NCI-H2196 treated with DMSO at 0.1 percent for 48 hours (cell line): Measurements from ENCODE around the gene SAC3D1.
"Not testable (repeated sequence)": the region's sequence is repeated elsewhere in the genome, so short reads cannot be mapped to it uniquely, and the experiment has no call there.

Experiments used
- DNase-seq: peaks from one replicate; lab custom pipeline; 2025; ENCODE audit not compliant: unreplicated experiment; lab: John Stamatoyannopoulos, UW

Gene SAC3D1

DNA sequence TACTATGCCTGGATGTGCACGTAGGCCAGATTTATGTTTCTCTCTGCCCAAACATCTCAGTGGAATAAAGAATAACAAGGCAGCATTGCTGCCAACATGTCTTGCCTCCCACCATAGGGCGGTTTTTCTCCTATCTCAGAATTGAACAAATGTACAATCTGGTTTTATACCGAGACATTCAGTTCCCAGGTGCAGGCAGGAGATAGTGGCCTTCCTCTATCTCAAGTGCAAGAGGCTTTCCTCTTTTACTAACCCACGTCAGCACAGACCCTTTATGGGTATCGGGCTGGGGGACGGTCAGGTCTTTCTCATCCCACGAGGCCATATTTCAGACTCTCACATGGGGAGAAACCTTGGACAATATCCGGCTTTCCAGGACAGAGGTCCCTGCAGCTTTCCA, 17.5 kb upstream of the SAC3D1 start:
- DNase-seq, result not testable (repeated sequence)

DNA sequence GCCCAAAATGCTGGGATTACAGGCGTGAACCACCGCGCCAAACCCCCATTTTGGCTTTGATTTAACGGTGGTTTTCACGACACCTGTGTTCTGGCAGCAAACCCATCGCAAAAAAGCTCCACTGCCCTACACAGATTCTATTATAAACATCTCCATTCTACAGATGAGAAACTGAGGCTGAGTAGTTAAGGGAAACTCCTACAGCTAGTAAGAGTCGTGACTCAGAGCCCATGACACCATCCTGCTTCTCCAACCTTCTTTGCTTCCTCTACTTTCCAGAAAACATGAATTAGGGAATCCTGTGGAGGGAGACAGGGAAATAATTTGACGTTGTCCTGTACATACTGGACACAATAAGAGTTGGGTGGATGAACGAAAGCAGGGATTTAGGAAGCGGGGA, 14.2 kb upstream of the SAC3D1 start:
- DNase-seq, result no peak

DNA sequence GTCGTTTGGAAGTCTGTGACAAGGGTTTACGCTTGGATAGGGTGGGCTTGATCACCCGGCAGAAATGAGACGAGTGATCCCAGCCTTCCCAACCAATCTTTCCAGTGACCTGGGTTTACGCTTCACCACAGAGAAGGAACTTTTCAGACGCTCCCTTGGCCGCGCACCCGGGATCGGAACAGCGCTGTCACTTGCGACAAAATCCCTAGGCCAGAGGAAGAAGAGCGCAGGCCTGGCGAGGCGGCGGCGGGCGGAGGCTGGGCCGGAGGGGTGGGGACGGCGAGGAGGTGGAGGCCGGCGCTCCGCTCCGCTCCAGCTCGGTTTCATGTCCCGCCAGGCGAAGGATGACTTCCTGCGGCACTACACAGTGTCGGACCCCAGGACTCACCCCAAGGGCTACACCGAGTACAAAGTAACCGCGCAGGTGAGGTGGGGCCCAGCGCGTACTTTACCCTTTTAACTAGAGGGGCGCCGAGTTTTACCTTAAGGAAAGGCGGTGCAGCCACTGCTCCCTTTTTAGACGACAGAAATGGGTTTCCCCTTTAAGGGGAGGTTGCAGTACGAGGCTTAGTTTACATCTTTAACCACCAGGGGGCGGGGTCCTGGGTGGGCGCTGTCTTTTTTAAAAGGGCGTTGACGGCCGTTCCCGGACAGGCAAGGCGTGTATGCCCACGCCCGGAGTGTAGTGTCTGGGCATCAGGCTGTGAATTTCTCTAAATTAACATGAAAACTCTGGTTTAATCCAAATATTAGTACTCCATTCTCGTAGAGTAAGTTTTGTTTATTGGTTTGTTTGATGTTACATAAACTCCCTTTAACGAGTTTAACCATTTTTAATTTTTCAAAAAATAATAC, 13.6 kb upstream of the SAC3D1 start, which contains the start of gene SNX15:
Gene SNX15 (plus strand): TSS at position 227 of the 855 bp plus-strand sequence. CDS start 99 bp downstream, at position 326.
- peak; percentile 97 for DNase-seq

DNA sequence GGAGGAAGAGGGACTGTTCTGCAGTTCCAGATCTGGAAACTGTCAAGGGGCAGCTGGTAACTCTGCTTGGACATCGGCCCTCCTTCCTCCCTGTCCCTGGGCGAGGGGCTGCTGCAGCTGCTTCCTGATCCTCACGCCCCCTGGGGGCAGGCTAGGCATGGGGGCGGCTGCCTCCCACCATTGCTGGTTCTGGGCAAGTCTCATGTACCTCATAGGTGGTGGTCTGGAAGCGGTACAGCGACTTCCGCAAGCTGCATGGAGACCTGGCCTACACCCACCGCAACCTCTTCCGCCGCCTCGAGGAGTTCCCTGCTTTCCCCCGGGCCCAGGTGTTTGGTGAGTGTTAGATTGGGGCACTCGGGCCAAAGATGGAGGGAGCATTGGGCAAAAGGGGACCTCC, 8.8 kb upstream of the SAC3D1 start:
- DNase-seq, result no peak

DNA sequence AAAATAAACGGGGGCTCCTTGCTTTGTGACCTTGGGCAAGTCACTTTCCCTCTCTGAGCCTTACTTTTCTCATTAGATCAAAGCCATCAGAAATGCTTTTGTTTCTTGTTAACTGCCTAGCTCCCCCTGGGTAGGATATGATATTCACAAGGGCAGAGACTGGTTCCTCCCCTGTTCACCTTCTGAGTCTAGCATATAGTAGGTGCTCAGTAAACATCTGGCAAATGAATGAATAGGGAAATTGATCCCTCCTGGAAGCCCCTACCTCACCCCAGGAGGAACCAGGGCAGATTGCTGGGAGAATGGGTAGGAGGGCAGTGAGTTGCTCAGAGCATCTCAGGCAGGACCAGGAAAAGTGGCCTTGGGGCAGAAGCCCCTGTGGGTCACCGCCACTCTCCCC, 6.6 kb upstream of the SAC3D1 start:
- no peak for DNase-seq

DNA sequence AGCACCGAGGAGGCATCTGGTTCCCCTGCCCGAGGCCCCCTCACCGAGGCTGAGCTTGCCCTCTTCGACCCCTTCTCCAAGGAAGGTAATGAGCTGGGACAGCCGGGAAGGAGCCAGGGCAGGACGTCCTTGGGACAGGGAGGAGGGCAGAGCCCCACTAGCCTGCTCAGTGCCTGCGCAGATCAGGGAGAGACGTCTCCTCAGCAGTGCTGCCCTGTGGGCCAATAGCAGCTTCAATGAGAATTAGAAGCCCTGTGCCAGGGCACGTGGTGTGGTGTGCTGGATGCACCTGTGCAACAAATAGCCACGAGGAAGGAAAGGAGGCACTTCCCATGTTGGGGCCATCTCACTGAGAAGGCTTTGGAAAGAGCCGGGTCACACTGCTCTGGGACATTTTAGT, 5.4 kb upstream of the SAC3D1 start:
- no peak for DNase-seq

DNA sequence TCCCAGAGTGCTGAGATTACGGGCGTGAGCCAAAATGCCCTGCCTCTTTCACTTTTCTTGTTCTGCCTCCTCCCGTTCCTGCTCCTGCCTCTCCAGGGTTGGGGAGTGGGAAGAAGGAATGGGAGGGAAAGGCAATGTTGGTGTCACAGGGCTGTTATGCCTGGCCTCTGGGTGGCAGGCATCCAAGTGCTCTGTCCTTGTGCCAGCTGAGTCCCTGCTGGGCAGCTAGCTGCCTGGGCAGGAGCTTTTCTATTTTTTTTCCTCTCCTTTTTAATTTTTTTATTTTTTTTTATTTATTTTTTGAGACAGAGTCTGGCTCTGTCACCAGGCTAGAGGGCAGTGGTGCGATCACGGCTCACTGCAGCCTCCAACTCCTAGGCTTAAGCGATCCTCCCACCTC, 4.1 kb upstream of the SAC3D1 start:
- peak; percentile 29 for DNase-seq

DNA sequence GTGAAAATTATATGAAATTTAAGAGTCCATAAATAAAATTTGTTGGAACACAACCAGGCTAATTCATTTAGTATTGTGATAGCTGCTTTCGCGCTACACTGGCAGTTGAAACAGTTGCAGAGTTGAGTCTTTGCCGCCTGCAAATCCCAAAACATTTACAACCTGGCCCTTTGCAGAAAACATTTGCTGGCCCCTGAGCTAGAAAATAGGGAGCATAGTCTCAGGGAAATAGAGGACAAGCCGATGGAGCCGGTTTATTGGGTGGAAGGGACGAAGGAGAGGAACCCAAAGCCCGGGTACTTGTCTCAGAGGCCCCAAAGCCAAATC, 527 bp upstream of the SAC3D1 start:
- DNase-seq, result no peak

DNA sequence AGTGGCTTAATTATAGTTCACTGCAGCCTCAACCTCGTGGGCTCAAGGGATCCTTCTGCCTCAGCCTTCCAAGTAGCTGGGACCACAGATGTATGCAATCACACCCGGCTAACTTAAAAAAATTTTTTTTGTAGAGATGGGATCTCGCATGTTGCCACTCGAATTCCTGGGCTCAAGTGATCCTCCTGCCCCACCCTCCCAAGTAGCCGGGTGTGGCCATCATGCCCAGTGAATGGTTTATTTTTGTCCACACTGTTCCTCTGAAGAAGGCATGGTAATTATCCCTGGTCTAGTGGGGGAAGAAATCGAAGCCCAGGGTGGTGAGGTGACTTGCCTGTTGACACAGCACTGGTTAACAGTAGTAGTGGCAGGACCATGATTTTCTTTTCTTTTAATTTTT, 1.9 kb downstream of the SAC3D1 start:
- DNase-seq, result no peak

DNA sequence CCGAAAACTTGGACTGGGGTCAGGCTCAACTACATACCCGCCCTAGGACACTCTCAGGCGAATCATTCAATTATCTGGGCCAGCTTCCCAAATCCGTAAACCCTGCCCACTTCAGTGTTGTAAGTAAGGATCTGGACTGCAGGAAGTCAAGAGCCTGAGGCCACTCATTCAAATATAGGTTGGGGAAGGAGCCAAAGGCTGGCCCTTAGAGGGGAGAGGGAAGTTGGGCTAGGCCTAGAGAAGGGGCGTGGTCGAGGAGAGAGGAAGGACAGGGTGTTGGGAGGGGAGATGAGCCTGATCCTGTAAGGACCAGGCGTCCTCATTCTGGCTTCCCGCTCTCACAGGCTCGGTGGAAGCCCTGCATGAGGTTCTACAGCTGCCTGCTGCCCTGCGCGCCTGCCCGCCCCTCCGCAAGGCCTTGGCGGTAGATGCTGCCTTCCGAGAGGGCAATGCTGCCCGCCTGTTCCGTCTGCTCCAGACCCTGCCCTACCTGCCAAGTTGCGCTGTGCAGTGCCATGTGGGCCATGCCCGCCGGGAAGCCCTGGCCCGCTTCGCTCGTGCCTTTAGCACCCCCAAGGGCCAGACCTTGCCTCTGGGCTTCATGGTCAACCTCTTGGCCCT, 3.0 kb downstream of the SAC3D1 start:
- no peak for DNase-seq

DNA sequence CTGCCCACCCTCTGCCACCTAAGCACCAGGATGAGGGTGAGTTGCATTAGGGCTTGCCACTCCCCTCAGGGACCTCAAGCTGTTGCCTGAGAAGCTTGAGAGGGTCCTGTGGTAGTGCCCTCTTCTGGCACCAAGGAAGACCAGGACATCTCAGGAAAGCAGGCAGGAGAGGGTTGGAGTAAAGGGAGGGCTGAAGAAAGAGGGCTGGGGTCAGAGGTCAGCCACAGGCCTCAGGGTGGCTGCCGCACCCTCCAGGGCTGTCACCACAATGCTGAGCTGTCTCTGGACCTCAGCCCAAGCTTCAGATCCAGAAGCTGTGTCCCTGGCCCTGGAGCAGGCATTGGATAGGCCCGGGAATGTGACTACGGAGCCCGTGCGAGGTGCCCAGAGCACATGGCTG, 4.1 kb downstream of the SAC3D1 start:
- no peak for DNase-seq

DNA sequence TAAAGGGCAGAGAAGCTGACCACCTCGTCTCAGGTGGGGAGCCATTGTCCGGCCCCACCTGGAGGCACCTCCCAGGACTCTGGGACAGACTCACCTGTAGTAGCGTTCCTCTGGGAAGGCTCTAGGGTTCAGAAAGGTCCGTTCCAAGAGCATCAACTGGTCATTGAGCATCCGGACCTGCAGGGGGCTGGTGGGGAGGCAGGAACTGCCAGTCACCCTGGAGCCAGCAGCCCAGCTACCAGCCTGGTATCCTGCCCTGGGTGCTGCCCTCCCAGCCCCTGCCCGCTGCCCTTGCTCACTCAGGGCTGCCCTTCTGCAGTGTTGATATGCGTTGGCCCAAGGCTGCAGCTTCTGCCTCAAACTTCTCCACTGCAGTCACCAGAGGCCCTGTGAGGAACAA, 4.7 kb downstream of the SAC3D1 start:
- DNase-seq, result no peak

DNA sequence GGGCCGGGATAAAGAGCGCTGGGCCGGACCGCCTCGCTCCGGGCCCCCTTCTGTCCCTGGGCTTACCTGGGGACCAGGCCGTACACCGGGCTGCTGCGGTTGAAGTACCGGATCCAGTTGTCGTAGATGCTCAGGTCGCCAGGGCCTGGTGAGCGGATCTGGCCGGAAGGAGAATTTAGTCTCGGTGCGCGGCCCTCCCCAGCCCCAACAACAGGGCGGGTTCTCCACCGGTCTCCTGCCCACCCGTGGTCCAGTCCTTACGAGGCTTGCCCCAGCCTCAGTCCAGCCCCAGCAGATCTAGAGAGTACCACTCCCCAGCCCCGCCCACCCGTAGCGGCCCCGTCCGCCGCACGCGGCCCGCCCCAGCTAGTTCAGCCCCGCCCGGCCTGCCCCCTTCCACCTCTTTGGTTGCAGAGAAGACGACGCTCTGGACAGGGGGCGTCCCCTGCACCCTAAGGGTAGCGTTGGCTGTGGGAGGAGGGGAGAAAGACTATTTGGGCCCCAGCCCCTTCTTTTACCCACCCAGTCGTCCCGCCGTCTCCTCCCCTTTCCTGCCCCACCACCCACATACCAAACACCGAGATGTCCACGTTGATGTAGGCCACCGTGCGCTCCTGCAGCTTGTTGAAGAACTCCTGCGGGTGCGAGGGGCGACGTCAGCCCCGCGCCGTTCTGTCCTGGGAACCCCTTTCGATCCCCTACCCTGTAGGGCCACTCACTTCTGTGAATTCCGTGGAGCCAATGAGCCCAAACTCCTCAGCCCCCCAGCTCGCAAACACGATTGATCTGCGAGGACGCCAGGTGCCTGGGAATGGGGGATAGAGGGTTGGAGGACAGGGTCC, 6.8 kb downstream of the SAC3D1 start:
- DNase-seq, result no peak

DNA sequence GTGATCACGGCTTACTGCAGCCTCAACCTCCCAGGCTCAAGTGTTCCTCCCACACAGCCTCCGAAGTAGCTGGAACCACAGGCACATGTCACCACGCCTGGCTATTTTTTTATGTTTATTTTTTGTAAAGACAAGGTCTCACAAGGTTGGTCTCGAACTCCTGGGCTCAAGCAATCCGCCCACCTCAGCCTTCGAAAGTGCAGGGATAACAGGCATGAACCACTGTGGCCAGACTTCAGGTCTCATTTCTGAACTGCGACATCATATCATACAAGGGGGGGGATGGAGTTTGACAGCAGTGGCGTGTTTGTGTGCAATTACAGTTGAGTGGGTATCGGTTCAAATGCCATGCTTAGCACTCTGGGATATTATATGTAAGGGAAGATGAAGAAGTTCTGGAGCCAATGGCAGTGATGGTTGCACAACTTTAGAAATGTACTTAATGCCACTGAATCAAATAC, 10.4 kb downstream of the SAC3D1 start:
- no peak for DNase-seq

DNA sequence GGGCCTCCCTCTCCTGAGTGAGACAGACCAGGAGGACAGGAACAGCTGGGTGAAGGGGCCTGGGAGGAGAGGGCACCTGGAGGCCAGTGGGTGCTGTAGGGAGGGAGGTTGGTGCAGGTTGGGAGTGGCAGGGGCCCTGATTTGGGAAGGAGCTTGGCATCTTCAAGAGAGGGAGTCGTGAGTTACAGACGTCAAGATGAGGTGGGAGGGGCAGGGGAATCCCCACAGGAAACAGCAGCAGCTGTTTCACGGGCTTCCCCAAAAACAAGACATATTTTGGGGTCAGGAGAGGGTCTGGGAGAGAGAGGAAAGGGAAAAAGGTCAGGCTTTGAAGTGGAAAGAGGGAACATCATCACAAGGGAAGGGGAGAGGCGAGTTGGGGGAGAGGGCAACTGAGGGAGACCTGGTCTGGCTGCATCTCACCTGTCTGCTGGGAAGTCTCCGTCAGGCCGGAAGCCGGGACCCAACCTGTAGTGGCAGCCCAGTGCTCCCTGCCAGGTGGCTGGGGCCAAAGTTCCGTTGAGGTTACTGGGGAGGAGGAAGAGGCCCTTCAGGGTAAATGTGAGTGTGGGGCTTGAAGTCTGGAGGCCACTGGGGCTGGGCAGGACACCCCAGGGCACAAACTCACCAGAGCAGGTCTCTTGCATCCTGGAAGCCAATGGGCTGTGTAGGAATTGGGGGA, 13.0 kb downstream of the SAC3D1 start:
- DNase-seq, result no peak

DNA sequence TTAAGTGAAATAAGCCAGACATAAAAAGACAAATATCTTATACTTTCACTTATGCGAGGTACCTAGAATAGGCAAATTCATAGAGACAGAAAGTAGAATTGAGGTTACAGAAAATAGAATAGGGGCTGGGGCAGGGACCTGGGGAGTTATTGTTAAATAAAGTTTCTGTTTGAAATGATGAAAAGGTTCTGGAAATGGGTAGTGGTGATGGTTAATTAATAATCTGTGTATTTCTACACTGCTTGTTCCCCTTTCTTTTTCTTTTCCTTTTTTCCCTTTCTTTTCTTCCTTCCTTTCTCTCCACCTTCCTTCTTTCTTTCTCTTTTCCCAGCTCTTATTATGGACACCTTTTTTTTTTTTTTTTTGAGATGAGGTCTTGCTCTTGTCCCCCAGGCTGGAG, 14.5 kb downstream of the SAC3D1 start:
- no peak for DNase-seq

DNA sequence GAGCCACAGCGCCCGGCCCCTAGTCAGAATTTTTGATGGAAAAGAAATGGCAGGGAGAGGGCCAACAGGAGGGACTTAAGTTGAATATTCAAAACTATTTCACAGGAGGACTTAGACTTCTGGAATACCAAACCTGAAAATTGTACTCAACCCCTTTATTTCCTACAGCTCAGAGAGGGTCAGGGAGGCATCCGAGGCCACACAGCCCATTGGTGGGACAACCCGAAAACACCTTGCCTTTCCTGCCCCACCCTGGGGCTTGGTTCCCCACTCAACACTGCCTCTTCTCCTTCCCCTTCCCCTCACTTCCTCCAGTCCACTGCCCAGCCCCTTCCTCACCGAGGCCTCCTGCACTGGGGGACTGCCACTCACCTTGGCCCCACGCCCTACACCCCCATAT, 16.0 kb downstream of the SAC3D1 start:
- no peak for DNase-seq

DNA sequence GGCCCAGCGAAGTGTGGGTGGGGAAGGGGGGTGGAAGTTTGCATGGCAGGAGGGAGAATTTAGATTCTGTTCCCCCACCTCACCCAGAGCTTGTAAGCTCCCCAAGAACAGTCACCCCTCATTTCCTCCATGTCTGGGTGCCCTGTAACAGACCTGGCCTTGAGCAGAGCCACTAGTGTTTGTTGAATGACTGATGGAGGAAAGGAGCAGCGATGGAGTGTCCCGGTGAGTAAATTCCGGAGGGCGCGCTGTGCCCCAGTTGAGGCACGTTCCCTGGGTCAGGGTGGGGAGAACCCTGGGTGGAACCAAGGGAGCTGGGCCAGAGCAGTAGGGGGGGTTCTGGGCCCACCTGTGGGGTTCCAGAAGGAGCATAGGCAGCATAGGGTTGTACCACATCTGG, 16.5 kb downstream of the SAC3D1 start:
- no peak for DNase-seq

DNA sequence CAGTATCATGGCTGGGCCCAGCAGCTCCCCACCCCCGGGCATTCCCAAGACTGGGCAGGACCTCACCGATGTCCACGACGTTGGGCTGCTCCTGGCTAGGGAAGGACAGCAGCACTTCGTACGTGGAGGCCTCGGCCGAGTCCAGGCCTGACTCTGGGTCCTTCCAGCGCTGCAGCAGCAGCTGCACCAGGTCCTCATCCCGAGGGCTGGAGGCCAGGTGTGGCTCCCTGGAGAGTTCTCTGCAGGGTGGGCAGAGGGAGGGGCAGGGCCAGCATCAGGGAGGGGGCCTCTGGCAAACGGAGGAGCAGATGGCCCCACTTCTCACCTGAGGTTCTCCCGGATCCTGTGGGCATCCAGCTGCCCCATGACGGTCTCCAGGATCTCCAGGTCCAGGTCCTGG, 17.0 kb downstream of the SAC3D1 start:
- DNase-seq, result no peak

DNA sequence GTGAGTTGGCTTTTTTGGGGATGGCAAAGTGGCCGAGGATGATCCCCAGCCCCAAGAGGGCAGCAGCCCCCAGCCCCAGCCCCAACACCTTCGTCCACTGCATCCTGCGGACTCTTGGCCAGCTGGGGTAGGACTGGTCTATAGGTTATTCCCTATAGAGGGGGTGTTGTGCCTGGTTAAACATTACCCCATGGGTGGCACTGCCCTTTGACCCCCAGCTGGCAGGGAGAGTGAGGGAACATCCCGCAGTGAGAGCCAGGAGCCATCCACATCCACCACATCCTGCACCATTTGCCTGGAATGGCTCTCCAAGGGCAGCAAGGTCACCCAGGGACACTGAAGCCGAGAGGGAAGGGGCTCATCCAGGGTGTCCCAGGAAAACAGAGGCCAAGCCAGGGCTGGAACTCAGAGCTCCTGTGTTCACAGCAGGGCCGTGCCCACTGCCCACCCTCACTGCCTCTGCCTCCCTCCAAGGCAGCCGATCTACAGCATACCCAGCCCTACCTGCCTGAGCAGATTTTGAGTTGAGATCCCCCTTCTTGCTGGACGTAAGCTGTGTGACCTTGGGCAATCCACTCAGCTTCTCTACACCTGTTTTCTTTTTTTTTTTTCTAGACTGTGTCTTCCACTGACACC, 17.5 kb downstream of the SAC3D1 start, which contains the start of gene NAALADL1:
Gene NAALADL1 (minus strand): TSS at position 135 of the 636 bp plus-strand sequence. CDS start 32 bp downstream, at position 103.
- DNase-seq, result no peak

DNA sequence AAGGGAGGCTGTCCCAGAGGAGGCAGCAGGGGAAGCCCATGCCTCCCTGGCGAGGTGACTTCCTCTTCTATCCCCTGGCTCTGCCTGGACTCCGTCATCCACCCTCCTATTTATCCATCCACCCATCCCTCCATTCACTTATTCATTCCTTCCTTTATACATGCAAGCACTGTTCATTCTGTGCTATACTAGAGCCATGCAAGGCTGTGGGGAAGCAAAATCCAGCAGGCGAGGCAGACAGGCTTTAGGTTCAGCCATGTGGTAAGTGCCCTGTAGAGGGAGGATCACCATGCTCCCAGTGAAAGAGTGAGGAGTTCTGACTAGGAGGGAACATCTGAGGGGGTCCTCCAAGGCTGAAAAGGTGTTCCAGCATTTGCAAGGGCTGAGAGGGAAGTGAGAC, 18.5 kb downstream of the SAC3D1 start:
- no peak for DNase-seq
